Trophoblast cell (in vitro differentiated cells and primary cell): ENCODE measurements around the gene COL9A2.

Source experiments
- DNase-seq, 2 donors: peaks; one replicate each; pipeline ENCODE4 v3.0.0-alpha.2; 2016
- H2AFZ ChIP-seq: 2 replicates; pipeline ENCODE4 v1.6.1; 2013; ENCODE audit warnings: low read length, moderate library complexity, mild to moderate bottlenecking; ENCODE audit not compliant: insufficient read depth, poor library complexity
- H2AK5ac ChIP-seq: 2 replicates; pipeline ENCODE4 v1.6.1; 2013; ENCODE audit warnings: mild to moderate bottlenecking, low read length
- H2BK120ac ChIP-seq: 2 replicates; pipeline ENCODE4 v1.6.1; 2013; ENCODE audit warnings: low read length, mild to moderate bottlenecking, moderate library complexity; ENCODE audit not compliant: insufficient read depth, poor library complexity
- H2BK12ac ChIP-seq: 2 replicates; pipeline ENCODE4 v1.6.1; 2013; ENCODE audit warnings: mild to moderate bottlenecking, low read length, moderate library complexity
- H2BK5ac ChIP-seq: 2 replicates; pipeline ENCODE4 v1.6.1; 2013; ENCODE audit warnings: low read length, low read depth, moderate library complexity, mild to moderate bottlenecking; ENCODE audit not compliant: poor library complexity
- H3K14ac ChIP-seq: 2 replicates; pipeline ENCODE4 v1.6.1; 2013; ENCODE audit warnings: mild to moderate bottlenecking, low read length
- H3K18ac ChIP-seq: 2 replicates; pipeline ENCODE4 v1.6.1; 2013; ENCODE audit warnings: mild to moderate bottlenecking, low read length
- H3K23ac ChIP-seq: 2 replicates; pipeline ENCODE4 v1.6.1; 2013; ENCODE audit warnings: low read length
- H3K27ac ChIP-seq: 2 replicates; pipeline ENCODE4 v1.5.1; 2013; ENCODE audit warnings: low read depth, mild to moderate bottlenecking, inconsistent platforms, low read length, moderate library complexity
- H3K27me3 ChIP-seq: 2 replicates; pipeline ENCODE4 v1.6.1; 2013; ENCODE audit warnings: inconsistent platforms, mild to moderate bottlenecking, low read length, moderate library complexity; ENCODE audit not compliant: insufficient read depth
- H3K36me3 ChIP-seq, 2 experiments: 1 replicate in 1 of 2; 2 replicates in 1 of 2; pipeline ENCODE4 v1.6.1; 2013; ENCODE audit warnings: low read length in 2 of 2, mild to moderate bottlenecking in 2 of 2, moderate library complexity in 1 of 2; ENCODE audit not compliant: insufficient read depth in 2 of 2, control insufficient read depth in 1 of 2
- H3K4ac ChIP-seq: 2 replicates; pipeline ENCODE4 v1.6.1; 2013; ENCODE audit warnings: low read depth, mild to moderate bottlenecking, low read length, moderate library complexity
- H3K4me1 ChIP-seq, 2 experiments: 1 replicate in 1 of 2; 2 replicates in 1 of 2; pipeline ENCODE4 v1.6.1; 2013; ENCODE audit warnings: low read length in 2 of 2, mild to moderate bottlenecking in 2 of 2, moderate library complexity in 1 of 2; ENCODE audit not compliant: insufficient read depth in 2 of 2, control insufficient read depth in 1 of 2
- H3K4me2 ChIP-seq: 2 replicates; pipeline ENCODE4 v1.6.1; 2013; ENCODE audit warnings: inconsistent platforms, mild to moderate bottlenecking, low read length, moderate library complexity
- H3K4me3 ChIP-seq: 2 replicates; pipeline ENCODE4 v1.5.1; 2013; ENCODE audit warnings: mild to moderate bottlenecking, low read depth, low read length, inconsistent platforms
- H3K79me1 ChIP-seq: one replicate; pipeline ENCODE4 v1.6.1; 2013; ENCODE audit warnings: low read length
- H3K79me2 ChIP-seq: 2 replicates; pipeline ENCODE4 v1.6.1; 2013; ENCODE audit warnings: low read length, mild to moderate bottlenecking; ENCODE audit not compliant: control insufficient read depth, insufficient read depth, poor library complexity
- H3K9ac ChIP-seq: 2 replicates; pipeline ENCODE4 v1.6.1; 2013; ENCODE audit warnings: mild to moderate bottlenecking, low read length
- H3K9me3 ChIP-seq: 2 replicates; pipeline ENCODE4 v1.6.1; 2013; ENCODE audit warnings: low read depth, mild to moderate bottlenecking, control low read depth, inconsistent platforms, low read length; ENCODE audit not compliant: insufficient read depth
- H4K12ac ChIP-seq: 2 replicates; pipeline ENCODE4 v1.6.1; 2013; ENCODE audit warnings: low read depth, mild to moderate bottlenecking, low read length, moderate library complexity
- H4K8ac ChIP-seq: 2 replicates; pipeline ENCODE4 v1.6.1; 2013; ENCODE audit warnings: low read depth, mild to moderate bottlenecking, low read length, moderate library complexity
- H4K91ac ChIP-seq: one replicate; pipeline ENCODE4 v1.6.1; 2013; ENCODE audit warnings: low read depth, mild to moderate bottlenecking, low read length, moderate library complexity
- WGBS: extraction: QIAGEN DNeasy Blood & Tissue Kit; methylation state at CpG from one replicate; pipeline ENCODE4 v1.1.7; 2013; ENCODE audit warnings: missing lambda C conversion rate; ENCODE audit not compliant: insufficient read length, insufficient coverage; ENCODE audit errors: extremely low coverage; 5-methylcytosine and 5-hydroxymethylcytosine counted together

COL9A2 gene

DNA sequence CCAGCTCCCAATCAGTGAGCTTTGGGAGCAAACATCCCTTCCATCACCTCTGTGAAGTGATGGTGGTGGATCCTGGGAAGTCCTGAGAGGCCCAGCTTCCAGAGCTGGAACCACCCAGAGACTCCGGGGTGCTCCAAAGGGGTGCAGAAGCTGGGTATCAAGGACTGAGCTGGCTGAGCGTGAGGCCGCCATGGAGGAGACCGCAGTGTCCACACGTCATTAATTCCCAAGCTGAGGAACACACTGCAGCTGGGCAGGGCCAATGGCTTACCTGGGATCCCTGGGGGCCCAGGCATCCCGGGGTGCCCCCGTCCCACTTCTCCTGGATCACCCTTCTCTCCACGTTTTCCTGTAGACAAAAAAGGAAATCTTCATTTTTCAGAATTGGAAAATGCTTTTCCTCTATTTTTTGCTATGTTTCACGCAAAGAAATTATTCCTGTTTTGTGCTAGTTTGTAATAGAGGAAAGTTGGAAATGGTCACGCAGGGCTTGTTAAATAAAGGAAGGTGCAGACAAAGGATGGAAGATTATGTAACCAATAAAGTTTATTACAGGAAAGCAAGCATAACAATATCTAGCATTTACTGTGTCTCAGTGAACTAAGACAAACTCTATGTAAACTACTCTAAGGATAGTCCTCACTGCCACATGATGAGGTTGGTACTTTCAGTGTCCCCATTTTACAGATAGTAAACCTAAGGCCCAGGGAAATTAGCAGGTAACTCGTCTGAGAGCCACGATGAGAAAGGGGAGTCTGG, 15.4 kb downstream of the COL9A2 start:
- Histone ChIP-seq H2BK120ac (no peak overlapping the region), H3K4me2 (no peak overlapping the region), H3K4me1 (peaks cover 19 to 20% of the 10 kb centered on the region in 2 experiments), H2BK5ac (no peak overlapping the region), H3K27ac (no peak overlapping the region), H3K18ac (no peak overlapping the region), H2AFZ (no peak overlapping the region), H4K8ac (no peak overlapping the region), H3K9me3 (no peaks in the 10 kb centered on the region), H3K27me3 (no peaks in the 10 kb centered on the region), H3K4ac (no peak overlapping the region), H2AK5ac (no peak overlapping the region), H3K79me1 (peaks cover 13% of the 10 kb centered on the region), H3K14ac (no peak overlapping the region), H3K4me3 (no peak overlapping the region), H3K23ac (no peak overlapping the region), H4K91ac (no peak overlapping the region), H3K36me3 (no peaks in the 10 kb centered on the region), H2BK12ac (no peak overlapping the region), H4K12ac (no peak overlapping the region), H3K9ac (no peak overlapping the region), H3K79me2 (peaks cover 6% of the 10 kb centered on the region)
- no CpG with 5 or more reads among the region's 12 CpGs for WGBS
- DNase-seq = no peak

DNA sequence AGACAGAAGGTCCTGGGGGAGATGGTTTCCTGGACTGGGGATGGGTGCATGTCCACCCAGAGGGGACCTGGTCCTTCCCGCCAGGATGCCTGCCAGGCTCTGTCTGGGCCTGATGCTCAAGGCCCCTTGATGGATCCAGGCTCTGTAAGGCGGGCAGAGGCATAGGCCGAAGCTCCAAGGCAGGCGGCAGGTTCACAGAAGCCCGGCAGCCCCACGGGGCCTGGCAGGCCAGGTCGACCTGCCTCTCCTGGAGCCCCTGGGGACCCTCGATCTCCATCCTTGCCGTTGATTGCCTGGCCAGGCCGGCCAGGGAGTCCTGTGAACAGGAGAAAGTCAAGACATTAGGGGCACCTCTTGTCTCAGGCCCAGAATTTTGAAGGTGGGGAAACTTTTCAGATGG, 16.0 kb downstream of the COL9A2 start:
- Histone ChIP-seq H3K9ac (no peak overlapping the region), H3K36me3 (no peaks in the 10 kb centered on the region), H3K9me3 (no peaks in the 10 kb centered on the region), H3K4me3 (no peak overlapping the region), H3K14ac (no peak overlapping the region), H3K79me1 (peaks cover 12% of the 10 kb centered on the region), H3K4ac (no peak overlapping the region), H3K23ac (no peak overlapping the region), H2BK5ac (no peak overlapping the region), H3K4me2 (no peak overlapping the region), H4K8ac (no peak overlapping the region), H3K27me3 (no peaks in the 10 kb centered on the region), H3K18ac (no peak overlapping the region), H3K27ac (no peak overlapping the region), H4K12ac (no peak overlapping the region), H2BK12ac (no peak overlapping the region), H2BK120ac (no peak overlapping the region), H4K91ac (no peak overlapping the region), H3K4me1 (peaks cover 14 to 15% of the 10 kb centered on the region in 2 experiments), H2AFZ (no peak overlapping the region), H3K79me2 (peaks cover 6% of the 10 kb centered on the region), H2AK5ac (no peak overlapping the region)
- no CpG with 5 or more reads among the region's 10 CpGs for WGBS
- no peak for DNase-seq

DNA sequence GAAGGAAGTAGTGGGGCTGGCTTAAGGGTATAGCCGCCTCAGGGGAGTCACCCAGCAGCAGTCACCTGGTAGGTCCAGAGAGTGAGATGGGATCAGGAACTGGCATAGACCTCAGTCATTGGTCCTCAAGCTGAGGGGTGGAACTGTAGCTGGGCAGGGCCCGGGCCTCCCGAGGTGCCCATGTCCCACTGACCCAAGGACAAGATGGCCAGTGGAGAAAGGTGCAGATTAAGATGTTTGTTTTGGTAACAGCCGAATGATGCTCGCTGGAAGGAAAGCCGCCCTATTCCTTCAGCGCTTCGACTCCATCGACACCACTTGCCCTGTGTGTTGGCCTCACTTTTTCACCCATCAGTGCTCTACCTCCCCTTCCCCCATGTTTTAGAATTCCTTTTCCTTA, 16.4 kb downstream of the COL9A2 start:
- H2AFZ ChIP-seq = no peak overlapping the region
- no peak overlapping the region for H2BK12ac ChIP-seq
- no peak overlapping the region for H3K4me2 ChIP-seq
- no peaks in the 10 kb centered on the region for H3K27me3 ChIP-seq
- H3K4me1 ChIP-seq = peaks cover 10 to 11% of the 10 kb centered on the region in 2 experiments
- H3K23ac ChIP-seq = no peak overlapping the region
- H2AK5ac ChIP-seq = no peak overlapping the region
- H2BK5ac ChIP-seq = no peak overlapping the region
- H4K91ac ChIP-seq = no peak overlapping the region
- H3K9ac ChIP-seq = no peak overlapping the region
- no peak overlapping the region for H3K4me3 ChIP-seq
- H3K79me1 ChIP-seq = peaks cover 8% of the 10 kb centered on the region
- no peak overlapping the region for H4K12ac ChIP-seq
- no peaks in the 10 kb centered on the region for H3K9me3 ChIP-seq
- no peak overlapping the region for H3K27ac ChIP-seq
- H3K36me3 ChIP-seq = no peaks in the 10 kb centered on the region
- H4K8ac ChIP-seq = no peak overlapping the region
- H2BK120ac ChIP-seq = no peak overlapping the region
- H3K18ac ChIP-seq = no peak overlapping the region
- H3K4ac ChIP-seq = no peak overlapping the region
- peaks cover 3% of the 10 kb centered on the region for H3K79me2 ChIP-seq
- WGBS = no CpG with 5 or more reads among the region's 9 CpGs
- no peak for DNase-seq
- no peak overlapping the region for H3K14ac ChIP-seq

DNA sequence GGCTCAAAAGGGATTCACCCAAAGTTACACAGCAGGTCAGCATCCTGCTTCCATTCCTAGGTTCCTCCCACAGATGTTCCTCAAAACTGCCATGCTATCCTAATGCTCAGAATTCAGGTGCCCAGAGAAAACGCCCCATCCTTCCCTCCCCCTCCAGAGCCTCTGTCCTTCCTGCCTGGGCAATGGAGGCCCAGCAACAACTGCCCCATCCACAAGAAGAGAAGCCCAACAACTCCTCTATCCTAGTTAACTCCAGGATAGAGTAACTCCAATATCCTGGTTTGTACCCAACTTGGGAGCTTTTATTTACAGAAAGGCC, 16.9 kb downstream of the COL9A2 start:
- Histone ChIP-seq H2BK120ac (no peak overlapping the region), H3K4ac (no peak overlapping the region), H2AK5ac (no peak overlapping the region), H3K79me1 (peaks cover 6% of the 10 kb centered on the region), H3K14ac (no peak overlapping the region), H2BK12ac (no peak overlapping the region), H3K4me3 (no peak overlapping the region), H3K9me3 (no peaks in the 10 kb centered on the region), H4K8ac (no peak overlapping the region), H2BK5ac (no peak overlapping the region), H3K27ac (no peak overlapping the region), H3K36me3 (no peaks in the 10 kb centered on the region), H4K12ac (no peak overlapping the region), H3K4me2 (no peak overlapping the region), H3K79me2 (no peaks in the 10 kb centered on the region), H3K27me3 (no peaks in the 10 kb centered on the region), H4K91ac (no peak overlapping the region), H2AFZ (no peak overlapping the region), H3K23ac (no peak overlapping the region), H3K4me1 (peaks cover 7% of the 10 kb centered on the region in 2 experiments), H3K18ac (no peak overlapping the region), H3K9ac (no peak overlapping the region)
- DNase-seq = no peak
- WGBS = no CpG with 5 or more reads among the region's 1 CpG
